Tibial nerve (tissue), 4 donors: ENCODE measurements around the gene NEO1.

Experiments used
- EP300 ChIP-seq, 2 donors: sonication (generic); formaldehyde crosslinking; IDR thresholded peaks; one replicate each; pipeline ENCODE4 v1.6.1; 2017; ENCODE audit warnings: antibody characterized with exemption in 2 of 2, mild to moderate bottlenecking in 1 of 2
- POLR2A ChIP-seq, 2 donors: fragments of 450-650 bp; IDR thresholded peaks; one replicate each; pipeline ENCODE4 v1.6.1; 2017; ENCODE audit warnings: antibody characterized with exemption in 2 of 2, mild to moderate bottlenecking in 2 of 2, moderate library complexity in 2 of 2
- TF ChIP-seq, protein P1 (sequence below), 5 experiments: fragments of 200-600 bp in 3 of 5; fragments of 450-650 bp in 2 of 5; sonication (generic) in 3 of 5; IDR thresholded peaks; one replicate each; pipeline ENCODE4 v1.5.1; 2016 to 2019; ENCODE audit warnings: antibody characterized with exemption in 5 of 5, mild to moderate bottlenecking in 3 of 5, moderate library complexity in 2 of 5

GRCh38 chr15:73168487-73168886 is 116.2 kb downstream of the NEO1 start:
- TF ChIP-seq POLR2A (IDR thresholded peaks at IDR 0.05), result no peak
- TF ChIP-seq, protein P1, sequence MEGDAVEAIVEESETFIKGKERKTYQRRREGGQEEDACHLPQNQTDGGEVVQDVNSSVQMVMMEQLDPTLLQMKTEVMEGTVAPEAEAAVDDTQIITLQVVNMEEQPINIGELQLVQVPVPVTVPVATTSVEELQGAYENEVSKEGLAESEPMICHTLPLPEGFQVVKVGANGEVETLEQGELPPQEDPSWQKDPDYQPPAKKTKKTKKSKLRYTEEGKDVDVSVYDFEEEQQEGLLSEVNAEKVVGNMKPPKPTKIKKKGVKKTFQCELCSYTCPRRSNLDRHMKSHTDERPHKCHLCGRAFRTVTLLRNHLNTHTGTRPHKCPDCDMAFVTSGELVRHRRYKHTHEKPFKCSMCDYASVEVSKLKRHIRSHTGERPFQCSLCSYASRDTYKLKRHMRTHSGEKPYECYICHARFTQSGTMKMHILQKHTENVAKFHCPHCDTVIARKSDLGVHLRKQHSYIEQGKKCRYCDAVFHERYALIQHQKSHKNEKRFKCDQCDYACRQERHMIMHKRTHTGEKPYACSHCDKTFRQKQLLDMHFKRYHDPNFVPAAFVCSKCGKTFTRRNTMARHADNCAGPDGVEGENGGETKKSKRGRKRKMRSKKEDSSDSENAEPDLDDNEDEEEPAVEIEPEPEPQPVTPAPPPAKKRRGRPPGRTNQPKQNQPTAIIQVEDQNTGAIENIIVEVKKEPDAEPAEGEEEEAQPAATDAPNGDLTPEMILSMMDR (IDR thresholded peaks at IDR 0.05), result no peak
- TF ChIP-seq EP300 (IDR thresholded peaks at IDR 0.05), result no peak
